Measurements from ENCODE around the gene CCDC9B.

CCDC9B gene

GRCh38 chr15:40367371-40367685 lies 26.6 kb upstream of the CCDC9B start:
- no peak for TF ChIP-seq CTCF (IDR thresholded peaks at IDR 0.05; ENCODE audit: insufficient read depth, low read length, missing control alignments)
- POLR2A ChIA-PET, result no interaction called here
- H3K4me3 ChIP-seq (ENCODE audit: low read depth, low read length), result no peak overlapping the region
- CTCF ChIA-PET, result interaction anchor here (0.7 to 11.0 kb wide), 17 partner anchors 10 to 88 kb away, joined by 3 to 138 read pairs (median 4); partner anchors contain the start of genes CCDC9B, DISP2, IVD and KNSTRN
- DNase-seq (ENCODE audit: low read depth, low spot score), result no peak

- no peak overlapping the region for H3K4me3 ChIP-seq (ENCODE audit: low read depth, low read length)
- ChIA-PET CTCF (interaction anchor here (0.7 to 11.0 kb wide), 16 partner anchors 11 to 112 kb away, joined by 3 to 138 read pairs (median 4); partner anchors contain the start of genes CCDC9B, DISP2, INAFM2 and IVD), POLR2A (no interaction called here)
- DNase-seq (ENCODE audit: low read depth, low spot score), result no peak
- no peak for TF ChIP-seq CTCF (IDR thresholded peaks at IDR 0.05; ENCODE audit: insufficient read depth, low read length, missing control alignments)
Measured at GRCh38 chr15:40366457-40367370, 26.0 kb upstream of the CCDC9B start.

GRCh38 chr15:40365624-40366456 lies 25.1 kb upstream of the CCDC9B start:
- TF ChIP-seq CTCF (IDR thresholded peaks at IDR 0.05; ENCODE audit: insufficient read depth, low read length, missing control alignments), result no peak
- no peak for DNase-seq (ENCODE audit: low read depth, low spot score)
- no peak overlapping the region for H3K4me3 ChIP-seq (ENCODE audit: low read depth, low read length)
- CTCF ChIA-PET, result interaction anchor here (0.8 to 11.0 kb wide), 14 partner anchors 11 to 113 kb away, joined by 3 to 138 read pairs (median 6); partner anchors contain the start of genes CCDC9B, DISP2, INAFM2 and IVD
- POLR2A ChIA-PET, result no interaction called here

- POLR2A ChIA-PET, result no interaction called here
- no peak for DNase-seq (ENCODE audit: low read depth, low spot score)
- CTCF ChIA-PET, result interaction anchor here (1.2 to 11.0 kb wide), 9 partner anchors 10 to 114 kb away, joined by 3 to 138 read pairs (median 7); partner anchors contain the start of genes CCDC9B, DISP2 and INAFM2
- no peak for TF ChIP-seq CTCF (IDR thresholded peaks at IDR 0.05; ENCODE audit: insufficient read depth, low read length, missing control alignments)
- no peak overlapping the region for H3K4me3 ChIP-seq (ENCODE audit: low read depth, low read length)
Measured at GRCh38 chr15:40365016-40365415, 24.3 kb upstream of the CCDC9B start.

GRCh38 chr15:40364251-40364650 lies 23.5 kb upstream of the CCDC9B start:
- TF ChIP-seq CTCF (IDR thresholded peaks at IDR 0.05; ENCODE audit: insufficient read depth, low read length, missing control alignments), result no peak
- no peak overlapping the region for H3K4me3 ChIP-seq (ENCODE audit: low read depth, low read length)
- ChIA-PET CTCF (interaction anchor here (0.6 to 11.0 kb wide), 5 partner anchors 9 to 85 kb away, joined by 4 to 138 read pairs (median 73); partner anchors contain the start of genes CCDC9B and DISP2), POLR2A (no interaction called here)
- no peak for DNase-seq (ENCODE audit: low read depth, low spot score)

Measured in AG04449 (cell line).